Esophagus squamous epithelium (tissue), 5 donors: ENCODE results near the gene SIGMAR1. TPM values are rescaled to one million over a fixed set of nuclear protein-coding genes. Genes with fewer than 3 reads are reported as not detected.

Source experiments
- DNase-seq: peaks from one replicate; lab custom pipeline; 2025; lab: John Stamatoyannopoulos, UW
- H3K27ac ChIP-seq, 4 donors: fragments of 200-600 bp; sonication (generic); one replicate each; pipeline ENCODE4 v1.5.1; 2016 to 2019; ENCODE audit warnings: mild to moderate bottlenecking in 1 of 4
- H3K27me3 ChIP-seq, 4 donors: fragments of 200-600 bp; sonication (generic); 1 replicate in 3 of 4; 2 replicates in 1 of 4; pipeline versions ENCODE4 v1.5.1 to v1.6.0; 2017 to 2021; ENCODE audit warnings: antibody characterized with exemption in 1 of 4
- H3K36me3 ChIP-seq, 3 donors: fragments of 200-600 bp; sonication (generic); one replicate each; pipeline ENCODE4 v1.5.1; 2016 to 2019
- H3K4me1 ChIP-seq, 3 donors: fragments of 200-600 bp; sonication (generic); one replicate each; pipeline ENCODE4 v1.5.1; 2017 to 2019
- H3K4me3 ChIP-seq, 4 donors: fragments of 200-600 bp; sonication (generic); 1 replicate in 3 of 4; 2 replicates in 1 of 4; pipeline ENCODE4 v1.5.1; 2016 to 2019; ENCODE audit warnings: mild to moderate bottlenecking in 2 of 4, moderate library complexity in 1 of 4
- H3K9me3 ChIP-seq, 3 donors: fragments of 200-600 bp; sonication (generic); one replicate each; pipeline ENCODE4 v1.5.1; 2016 to 2019
- POLR2A ChIP-seq, 4 donors: fragments of 450-650 bp; IDR thresholded peaks; one replicate each; pipeline ENCODE4 v1.6.1; 2017; ENCODE audit warnings: antibody characterized with exemption in 4 of 4, mild to moderate bottlenecking in 4 of 4, moderate library complexity in 3 of 4
- WGBS, 2 donors: methylation state at CpG; one replicate each; pipeline ENCODE4 v1.1.5; 2018; 5-methylcytosine and 5-hydroxymethylcytosine counted together
- intact Hi-C: fragments of 100-400 bp; cut with DNase I; formaldehyde crosslinking; loops from one replicate; pipeline ENCODE4 v1.15.0; 2022
- total RNA-seq, 4 donors: library from RNA; depleted of rRNA; stranded (reverse); fragments of >200 nt; gene quantifications; one replicate each; pipeline ENCODE4 v1.1.0, GENCODE V29; 2016
- TF ChIP-seq, protein P1 (sequence below), 6 experiments: fragments of 450-650 bp in 4 of 6; fragments of 200-600 bp in 2 of 6; sonication (generic) in 2 of 6; IDR thresholded peaks; one replicate each; pipeline ENCODE4 v1.5.1; 2016 to 2019; ENCODE audit warnings: antibody characterized with exemption in 6 of 6, mild to moderate bottlenecking in 4 of 6, moderate library complexity in 4 of 6
- donor health status: DM: yes; HTN: yes; CAD: no.

SIGMAR1 gene
- total RNA-seq, 4 donors from 2014 or later: 77.4 to 112 (median 88.7) TPM

DNA sequence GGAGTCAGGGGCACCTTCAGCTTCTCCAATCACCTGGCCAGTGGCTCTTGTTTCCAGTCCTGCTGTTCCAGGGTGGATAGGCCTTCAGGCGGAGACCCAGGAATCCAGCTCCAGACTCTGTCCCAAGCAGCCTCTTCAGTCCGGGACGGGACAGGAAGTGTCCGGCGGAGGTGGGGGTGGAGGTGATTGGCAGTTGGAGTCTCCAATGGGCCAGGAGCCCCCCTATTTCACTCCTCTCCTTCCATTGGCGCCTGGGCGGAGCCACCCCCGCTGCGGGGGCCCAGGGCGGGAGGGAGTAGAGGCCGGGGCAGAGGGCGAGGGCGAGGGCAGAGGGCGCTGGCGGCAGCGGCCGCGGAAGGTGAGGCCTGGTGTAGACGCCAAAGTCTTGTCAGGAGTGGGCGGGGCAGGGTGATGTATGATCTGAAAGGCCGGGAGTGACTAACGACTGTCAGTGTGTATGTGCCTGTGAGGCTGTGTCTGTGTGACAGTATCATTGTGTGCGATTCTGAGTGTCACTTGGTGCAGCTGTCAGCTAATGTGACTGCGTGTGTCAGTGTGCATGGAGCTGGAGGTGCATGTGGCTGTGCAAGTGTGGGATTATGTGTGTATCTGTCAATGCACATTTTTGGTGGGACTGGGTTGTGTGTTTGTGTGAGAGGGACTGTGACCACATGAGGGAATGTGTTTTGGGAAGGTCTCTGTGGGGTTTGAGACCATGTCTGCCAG, 14.5 kb upstream of the SIGMAR1 start, which contains the start of gene IL11RA:
Gene IL11RA, plus strand, starts transcription at position 310 of the 726 bp plus-strand sequence. CDS start 3,033 bp downstream, outside the sequence.
- H3K4me3 ChIP-seq: peak within 1 kb of the TSS; percentile 18 to 63 (median 37)
- 4 to 5% methylated on average over 5 to 8 of the region's 24 CpGs for WGBS, 2 donors

DNA sequence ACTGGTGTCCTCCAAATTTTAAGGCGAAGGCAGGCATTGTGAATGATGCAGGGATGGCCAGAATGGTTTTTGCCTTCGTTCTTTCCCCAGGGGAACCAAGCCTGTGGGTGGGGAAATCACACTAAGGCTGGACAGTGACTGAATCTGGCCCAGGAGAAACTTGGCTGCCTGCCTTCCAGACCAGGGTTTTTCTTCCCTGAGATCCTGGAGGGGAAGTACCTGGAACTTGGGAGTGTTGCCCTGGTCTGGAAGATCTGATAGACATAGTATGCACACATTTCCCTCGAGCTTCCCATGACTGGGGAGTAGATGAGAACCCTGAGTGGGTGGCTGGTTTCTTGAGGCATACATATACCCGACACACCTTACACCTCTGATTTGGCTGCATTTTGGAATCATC, 13.7 kb upstream of the SIGMAR1 start:
- 6 to 54% methylated on average over 3 to 4 of the region's 4 CpGs for WGBS, 2 donors
- peak overlapping the region in 3 of 4 donors; percentile 33 to 63 (median 41) for H3K4me3 ChIP-seq
- peaks cover 44 to 79% (median 58%) of the 10 kb centered on the region in 3 donors for H3K4me1 ChIP-seq
- peak overlapping the region; percentile 54 to 88 (median 84) for H3K27ac ChIP-seq
- TF ChIP-seq POLR2A (IDR thresholded peaks at IDR 0.05): no peak
- TF ChIP-seq, protein P1, sequence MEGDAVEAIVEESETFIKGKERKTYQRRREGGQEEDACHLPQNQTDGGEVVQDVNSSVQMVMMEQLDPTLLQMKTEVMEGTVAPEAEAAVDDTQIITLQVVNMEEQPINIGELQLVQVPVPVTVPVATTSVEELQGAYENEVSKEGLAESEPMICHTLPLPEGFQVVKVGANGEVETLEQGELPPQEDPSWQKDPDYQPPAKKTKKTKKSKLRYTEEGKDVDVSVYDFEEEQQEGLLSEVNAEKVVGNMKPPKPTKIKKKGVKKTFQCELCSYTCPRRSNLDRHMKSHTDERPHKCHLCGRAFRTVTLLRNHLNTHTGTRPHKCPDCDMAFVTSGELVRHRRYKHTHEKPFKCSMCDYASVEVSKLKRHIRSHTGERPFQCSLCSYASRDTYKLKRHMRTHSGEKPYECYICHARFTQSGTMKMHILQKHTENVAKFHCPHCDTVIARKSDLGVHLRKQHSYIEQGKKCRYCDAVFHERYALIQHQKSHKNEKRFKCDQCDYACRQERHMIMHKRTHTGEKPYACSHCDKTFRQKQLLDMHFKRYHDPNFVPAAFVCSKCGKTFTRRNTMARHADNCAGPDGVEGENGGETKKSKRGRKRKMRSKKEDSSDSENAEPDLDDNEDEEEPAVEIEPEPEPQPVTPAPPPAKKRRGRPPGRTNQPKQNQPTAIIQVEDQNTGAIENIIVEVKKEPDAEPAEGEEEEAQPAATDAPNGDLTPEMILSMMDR (IDR thresholded peaks at IDR 0.05): no peak
- H3K36me3 ChIP-seq: peaks cover 0 to 21% (median 3%) of the 10 kb centered on the region in 3 donors
- no peaks in the 10 kb centered on the region for H3K27me3 ChIP-seq
- no peak for DNase-seq
- H3K9me3 ChIP-seq: no peaks in the 10 kb centered on the region
- intact Hi-C loops: no loop called here

More for the DNA sequence above, 14.5 kb upstream of the SIGMAR1 start, which contains the start of gene IL11RA:
- Histone ChIP-seq H3K27ac (peak within 1 kb of the TSS; percentile 54 to 88 (median 84)), H3K27me3 (no peaks in the 10 kb centered on the region), H3K36me3 (peaks cover 0 to 21% (median 3%) of the 10 kb centered on the region in 3 donors), H3K9me3 (no peaks in the 10 kb centered on the region), H3K4me1 (peaks cover 43 to 73% (median 57%) of the 10 kb centered on the region in 3 donors)
- intact Hi-C loops: no loop called here
- DNase-seq: no peak
- TF ChIP-seq, protein P1 (IDR thresholded peaks at IDR 0.05): no peak
- TF ChIP-seq POLR2A (IDR thresholded peaks at IDR 0.05): peak in 2 of 4 donors; percentile 9 to 25

DNA sequence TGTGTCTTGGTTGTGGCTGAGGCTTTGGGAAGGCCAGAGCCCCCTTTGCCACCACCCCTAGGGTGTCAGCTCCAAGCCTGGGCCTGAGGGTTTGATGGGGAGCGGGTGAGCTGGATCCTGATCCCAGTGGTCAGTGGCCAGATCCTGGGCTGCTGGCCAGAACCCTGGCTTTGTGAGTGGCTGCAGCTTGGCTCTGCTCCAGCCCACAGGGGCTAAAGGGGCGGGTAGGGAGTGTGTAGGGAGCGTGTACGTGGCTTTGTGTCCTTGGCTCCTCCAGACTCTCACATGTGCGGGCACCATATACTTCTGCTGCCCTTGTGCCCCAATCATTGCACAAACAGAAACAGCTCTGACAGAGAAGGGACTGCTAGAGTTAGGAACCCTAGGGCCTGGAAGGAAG, 13.2 kb upstream of the SIGMAR1 start:
- no peak for TF ChIP-seq POLR2A (IDR thresholded peaks at IDR 0.05)
- TF ChIP-seq, protein P1 (IDR thresholded peaks at IDR 0.05): no peak
- H3K4me3 ChIP-seq: no peak overlapping the region
- H3K4me1 ChIP-seq: peaks cover 44 to 83% (median 58%) of the 10 kb centered on the region in 3 donors
- H3K36me3 ChIP-seq: peaks cover 0 to 21% (median 3%) of the 10 kb centered on the region in 3 donors
- whole genome bisulfite sequencing, 2 donors: 100% methylated on average over 1 of the region's 5 CpGs; no CpG with 5 or more reads in 1 of the 2 donors
- no peak for DNase-seq
- H3K27ac ChIP-seq: peak overlapping the region in 3 of 4 donors; percentile 81 to 88 (median 88)
- intact Hi-C loops: no loop called here
- H3K27me3 ChIP-seq: no peaks in the 10 kb centered on the region
- no peaks in the 10 kb centered on the region for H3K9me3 ChIP-seq

DNA sequence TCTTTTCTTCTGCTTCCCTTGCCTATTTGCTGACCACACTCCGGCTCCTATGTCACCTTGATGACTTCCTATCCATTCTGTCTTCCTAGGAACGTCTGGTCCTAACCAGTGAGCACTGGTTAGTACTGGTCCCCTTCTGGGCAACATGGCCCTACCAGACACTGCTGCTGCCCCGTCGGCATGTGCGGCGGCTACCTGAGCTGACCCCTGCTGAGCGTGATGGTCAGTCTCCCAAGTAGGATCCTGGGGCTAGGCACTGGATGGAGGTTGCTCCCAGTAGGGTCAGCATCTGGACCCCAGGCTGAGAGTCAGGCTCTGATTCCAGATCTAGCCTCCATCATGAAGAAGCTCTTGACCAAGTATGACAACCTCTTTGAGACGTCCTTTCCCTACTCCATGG, 11.1 kb upstream of the SIGMAR1 start:
- peaks cover 0 to 21% (median 3%) of the 10 kb centered on the region in 3 donors for H3K36me3 ChIP-seq
- H3K4me1 ChIP-seq: peaks cover 36 to 62% (median 40%) of the 10 kb centered on the region in 3 donors
- H3K9me3 ChIP-seq: no peaks in the 10 kb centered on the region
- TF ChIP-seq, protein P1 (IDR thresholded peaks at IDR 0.05): no peak
- no peak for TF ChIP-seq POLR2A (IDR thresholded peaks at IDR 0.05)
- no peaks in the 10 kb centered on the region for H3K27me3 ChIP-seq
- no peak overlapping the region for H3K27ac ChIP-seq
- intact Hi-C loops: no loop called here
- DNase-seq: no peak
- no peak overlapping the region for H3K4me3 ChIP-seq
- 93% methylated on average over 6 to 7 of the region's 8 CpGs for WGBS, 2 donors

DNA sequence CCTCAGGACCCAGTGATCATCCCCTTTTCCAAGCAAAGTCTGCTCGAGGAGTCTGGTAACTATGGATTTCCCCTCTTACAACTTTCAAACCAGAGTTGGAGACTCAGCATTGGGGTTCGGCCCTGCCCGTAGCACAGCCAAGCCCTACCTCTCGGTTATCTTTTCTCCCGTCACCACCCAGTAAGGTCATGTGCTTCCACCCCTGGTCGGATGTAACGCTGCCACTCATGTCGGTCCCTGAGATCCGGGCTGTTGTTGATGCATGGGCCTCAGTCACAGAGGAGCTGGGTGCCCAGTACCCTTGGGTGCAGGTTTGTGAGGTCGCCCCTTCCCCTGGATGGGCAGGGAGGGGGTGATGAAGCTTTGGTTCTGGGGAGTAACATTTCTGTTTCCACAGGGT, 10.1 kb upstream of the SIGMAR1 start:
- Histone ChIP-seq H3K9me3 (no peaks in the 10 kb centered on the region), H3K27me3 (no peaks in the 10 kb centered on the region), H3K36me3 (peaks cover 0 to 21% (median 3%) of the 10 kb centered on the region in 3 donors), H3K4me1 (peaks cover 30 to 52% (median 30%) of the 10 kb centered on the region in 3 donors), H3K4me3 (peak overlapping the region; percentile 54 to 80 (median 78)), H3K27ac (peak overlapping the region in 3 of 4 donors; percentile 88 to 92 (median 89))
- intact Hi-C loops: no loop called here
- DNase-seq: no peak
- TF ChIP-seq, protein P1 (IDR thresholded peaks at IDR 0.05): no peak
- no peak for TF ChIP-seq POLR2A (IDR thresholded peaks at IDR 0.05)
- WGBS, 2 donors: 38 to 42% methylated on average over 8 to 10 of the region's 10 CpGs
